Measurements from ENCODE around the gene PTPN7. TPM values are rescaled to one million over a fixed set of nuclear protein-coding genes. Genes with fewer than 3 reads are reported as not detected.

The PTPN7 gene
- polyA plus RNA-seq, 1 donor (not counting 4 experiments of a cell fraction or from before 2014, with no cell fraction given): 0.10 TPM

- Histone ChIP-seq H3K27me3 (ENCODE audit: control insufficient read depth, extremely low read depth, insufficient read depth, low read length) (no peaks in the 10 kb centered on the region), H3K27ac (ENCODE audit: control insufficient read depth, insufficient read depth, low read length) (no peak overlapping the region), H3K9ac (ENCODE audit: control insufficient read depth, extremely low read depth, insufficient read depth, low read length) (no peak overlapping the region), H3K79me2 (ENCODE audit: control insufficient read depth, insufficient read depth, low read length) (no peaks in the 10 kb centered on the region), H3K36me3 (ENCODE audit: control insufficient read depth in 2 of 2, extremely low read depth in 1 of 2, insufficient read depth in 2 of 2, low read length in 2 of 2) (no peaks in the 10 kb centered on the region), H3K4me1 (ENCODE audit: control insufficient read depth, extremely low read depth, insufficient read depth, low read length) (no peaks in the 10 kb centered on the region), H3K9me1 (ENCODE audit: control insufficient read depth, extremely low read depth, insufficient read depth, low read length) (no peaks in the 10 kb centered on the region), H4K20me1 (ENCODE audit: control insufficient read depth, extremely low read depth, insufficient read depth, low read length) (no peaks in the 10 kb centered on the region), H2AFZ (ENCODE audit: control insufficient read depth, low read length) (no peak overlapping the region), H3K4me2 (ENCODE audit: control insufficient read depth, extremely low read depth, insufficient read depth, low read depth, low read length) (no peak overlapping the region), H3K9me3 (ENCODE audit: control insufficient read depth, low read depth, low read length) (no peaks in the 10 kb centered on the region), H3K4me3 (ENCODE audit: control insufficient read depth in 2 of 3, extremely low read depth in 1 of 3, insufficient read depth in 2 of 3, low read depth in 1 of 3, low read length in 3 of 3) (no peak overlapping the region)
- TF ChIP-seq, protein P1, sequence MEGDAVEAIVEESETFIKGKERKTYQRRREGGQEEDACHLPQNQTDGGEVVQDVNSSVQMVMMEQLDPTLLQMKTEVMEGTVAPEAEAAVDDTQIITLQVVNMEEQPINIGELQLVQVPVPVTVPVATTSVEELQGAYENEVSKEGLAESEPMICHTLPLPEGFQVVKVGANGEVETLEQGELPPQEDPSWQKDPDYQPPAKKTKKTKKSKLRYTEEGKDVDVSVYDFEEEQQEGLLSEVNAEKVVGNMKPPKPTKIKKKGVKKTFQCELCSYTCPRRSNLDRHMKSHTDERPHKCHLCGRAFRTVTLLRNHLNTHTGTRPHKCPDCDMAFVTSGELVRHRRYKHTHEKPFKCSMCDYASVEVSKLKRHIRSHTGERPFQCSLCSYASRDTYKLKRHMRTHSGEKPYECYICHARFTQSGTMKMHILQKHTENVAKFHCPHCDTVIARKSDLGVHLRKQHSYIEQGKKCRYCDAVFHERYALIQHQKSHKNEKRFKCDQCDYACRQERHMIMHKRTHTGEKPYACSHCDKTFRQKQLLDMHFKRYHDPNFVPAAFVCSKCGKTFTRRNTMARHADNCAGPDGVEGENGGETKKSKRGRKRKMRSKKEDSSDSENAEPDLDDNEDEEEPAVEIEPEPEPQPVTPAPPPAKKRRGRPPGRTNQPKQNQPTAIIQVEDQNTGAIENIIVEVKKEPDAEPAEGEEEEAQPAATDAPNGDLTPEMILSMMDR (optimal IDR thresholded peaks at IDR 0.05 in 1 of 3, IDR thresholded peaks at IDR 0.05 in 1 of 3, conservative IDR thresholded peaks at IDR 0.05 in 1 of 3; ENCODE audit: extremely low read depth in 1 of 3, insufficient read depth in 2 of 3, low read length in 3 of 3): no peak
- TF ChIP-seq EZH2 (IDR thresholded peaks at IDR 0.05; ENCODE audit: low read length): no peak
- dilution Hi-C loops (cut with MboI; ENCODE audit: extremely low pct_ligation_motif_present, low sequenced_read_pairs): no loop called here
- no peak for FAIRE-seq
- no peak for DNase-seq (ENCODE audit: low read depth, low spot score)
Measured at GRCh38 chr1:202153284-202153683, 7.1 kb downstream of the PTPN7 start.

GRCh38 chr1:202152399-202152798 is 8.0 kb downstream of the PTPN7 start:
- TF ChIP-seq, protein P1 (optimal IDR thresholded peaks at IDR 0.05 in 1 of 3, IDR thresholded peaks at IDR 0.05 in 1 of 3, conservative IDR thresholded peaks at IDR 0.05 in 1 of 3; ENCODE audit: extremely low read depth in 1 of 3, insufficient read depth in 2 of 3, low read length in 3 of 3): no peak
- TF ChIP-seq EZH2 (IDR thresholded peaks at IDR 0.05; ENCODE audit: low read length): no peak
- Histone ChIP-seq H3K4me2 (ENCODE audit: control insufficient read depth, extremely low read depth, insufficient read depth, low read depth, low read length) (no peak overlapping the region), H3K4me1 (ENCODE audit: control insufficient read depth, extremely low read depth, insufficient read depth, low read length) (no peaks in the 10 kb centered on the region), H3K36me3 (ENCODE audit: control insufficient read depth in 2 of 2, extremely low read depth in 1 of 2, insufficient read depth in 2 of 2, low read length in 2 of 2) (no peaks in the 10 kb centered on the region), H3K9me3 (ENCODE audit: control insufficient read depth, low read depth, low read length) (no peaks in the 10 kb centered on the region), H3K27me3 (ENCODE audit: control insufficient read depth, extremely low read depth, insufficient read depth, low read length) (no peaks in the 10 kb centered on the region), H3K4me3 (ENCODE audit: control insufficient read depth in 2 of 3, extremely low read depth in 1 of 3, insufficient read depth in 2 of 3, low read depth in 1 of 3, low read length in 3 of 3) (no peak overlapping the region), H3K27ac (ENCODE audit: control insufficient read depth, insufficient read depth, low read length) (no peak overlapping the region), H3K79me2 (ENCODE audit: control insufficient read depth, insufficient read depth, low read length) (no peaks in the 10 kb centered on the region), H3K9me1 (ENCODE audit: control insufficient read depth, extremely low read depth, insufficient read depth, low read length) (no peaks in the 10 kb centered on the region), H2AFZ (ENCODE audit: control insufficient read depth, low read length) (no peak overlapping the region), H4K20me1 (ENCODE audit: control insufficient read depth, extremely low read depth, insufficient read depth, low read length) (no peaks in the 10 kb centered on the region), H3K9ac (ENCODE audit: control insufficient read depth, extremely low read depth, insufficient read depth, low read length) (no peak overlapping the region)
- DNase-seq (ENCODE audit: low read depth, low spot score) (no peak), FAIRE-seq (no peak)
- dilution Hi-C loops (cut with MboI; ENCODE audit: extremely low pct_ligation_motif_present, low sequenced_read_pairs): no loop called here
